Activated T-cell treated with anti-CD3 and anti-CD28 coated beads, Interleukin-2, amount 50 U/mL, for 24 hours (primary cell): Measurements from ENCODE around the gene BRK1.
"Not testable (repeated sequence)": the region's sequence is repeated elsewhere in the genome, so short reads cannot be mapped to it uniquely, and the experiment has no call there.

Source experiments
- DNase-seq: peaks from one replicate; pipeline ENCODE4 v3.0.0-alpha.2; 2020
- H3K27ac Mint-ChIP-seq: 2 replicates; pipeline ENCODE4 v1.8.0; 2020; ENCODE audit warnings: mild to moderate bottlenecking, mixed read lengths
- H3K27me3 Mint-ChIP-seq: 2 replicates; pipeline ENCODE4 v1.8.0; 2020; ENCODE audit warnings: mixed read lengths
- H3K36me3 Mint-ChIP-seq: 2 replicates; pipeline ENCODE4 v1.8.0; 2020; ENCODE audit warnings: low read depth, mixed read lengths
- H3K4me1 Mint-ChIP-seq: 2 replicates; pipeline ENCODE4 v1.8.0; 2020; ENCODE audit warnings: low read depth, mixed read lengths
- H3K4me3 Mint-ChIP-seq: 2 replicates; pipeline ENCODE4 v1.8.0; 2020; ENCODE audit warnings: mild to moderate bottlenecking, moderate library complexity, mixed read lengths
- H3K9me3 Mint-ChIP-seq: 2 replicates; pipeline ENCODE4 v1.8.0; 2020; ENCODE audit warnings: mixed read lengths

Gene BRK1

GRCh38 chr3:10115326-10116137, at the start of gene BRK1:
Gene BRK1 (plus strand): TSS chr3:10115675. CDS start chr3:10115702, 27 bp downstream.
- peaks cover 48% of the 10 kb centered on the region for H3K36me3 Mint-ChIP-seq
- H3K27ac Mint-ChIP-seq: peak within 1 kb of the TSS; percentile 98
- H3K4me1 Mint-ChIP-seq: peaks cover 33% of the 10 kb centered on the region
- H3K27me3 Mint-ChIP-seq: no peaks in the 10 kb centered on the region
- H3K9me3 Mint-ChIP-seq: no peaks in the 10 kb centered on the region
- H3K4me3 Mint-ChIP-seq: peak within 1 kb of the TSS; percentile 98
- peak; percentile 93 for DNase-seq

- H3K27me3 Mint-ChIP-seq, H3K4me3 Mint-ChIP-seq, DNase-seq, H3K4me1 Mint-ChIP-seq, H3K9me3 Mint-ChIP-seq, H3K27ac Mint-ChIP-seq: not testable (repeated sequence)
- peaks cover 86% of the 10 kb centered on the region for H3K36me3 Mint-ChIP-seq
Observed at GRCh38 chr3:10070077-10070476, 45.4 kb upstream of the BRK1 start.

GRCh38 chr3:10074666-10075065, 40.8 kb upstream of the BRK1 start:
- no peaks in the 10 kb centered on the region for H3K27me3 Mint-ChIP-seq

GRCh38 chr3:10081871-10082270, 33.6 kb upstream of the BRK1 start:
- H3K9me3 Mint-ChIP-seq: no peaks in the 10 kb centered on the region
- H3K4me3 Mint-ChIP-seq: no peak overlapping the region
- DNase-seq: no peak
- no peaks in the 10 kb centered on the region for H3K4me1 Mint-ChIP-seq
- H3K27ac Mint-ChIP-seq: no peak overlapping the region
- no peaks in the 10 kb centered on the region for H3K27me3 Mint-ChIP-seq
- H3K36me3 Mint-ChIP-seq: peaks cover 86% of the 10 kb centered on the region

More at GRCh38 chr3:10074666-10075065, 40.8 kb upstream of the BRK1 start:
- H3K4me3 Mint-ChIP-seq: no peak overlapping the region
- H3K9me3 Mint-ChIP-seq: no peaks in the 10 kb centered on the region
- no peak overlapping the region for H3K27ac Mint-ChIP-seq
- DNase-seq: no peak
- H3K36me3 Mint-ChIP-seq: peaks cover 80% of the 10 kb centered on the region
- H3K4me1 Mint-ChIP-seq: peaks cover 4% of the 10 kb centered on the region

GRCh38 chr3:10085738-10086137, 29.7 kb upstream of the BRK1 start:
- Mint-ChIP-seq H3K4me3 (no peak overlapping the region), H3K36me3 (peaks cover 87% of the 10 kb centered on the region), H3K27ac (no peak overlapping the region), H3K27me3 (no peaks in the 10 kb centered on the region), H3K9me3 (no peaks in the 10 kb centered on the region), H3K4me1 (no peaks in the 10 kb centered on the region)
- DNase-seq: no peak

- no peaks in the 10 kb centered on the region for H3K9me3 Mint-ChIP-seq
- H3K36me3 Mint-ChIP-seq: peaks cover 83% of the 10 kb centered on the region
- H3K4me1 Mint-ChIP-seq: no peaks in the 10 kb centered on the region
- DNase-seq: no peak
- H3K4me3 Mint-ChIP-seq: no peak overlapping the region
- no peaks in the 10 kb centered on the region for H3K27me3 Mint-ChIP-seq
- H3K27ac Mint-ChIP-seq: no peak overlapping the region
Observed at GRCh38 chr3:10088256-10088655, 27.2 kb upstream of the BRK1 start.

GRCh38 chr3:10090179-10090578, 25.3 kb upstream of the BRK1 start:
- DNase-seq: no peak
- H3K36me3 Mint-ChIP-seq: peaks cover 87% of the 10 kb centered on the region
- H3K27ac Mint-ChIP-seq: no peak overlapping the region
- no peaks in the 10 kb centered on the region for H3K4me1 Mint-ChIP-seq
- no peak overlapping the region for H3K4me3 Mint-ChIP-seq
- H3K9me3 Mint-ChIP-seq: no peaks in the 10 kb centered on the region
- H3K27me3 Mint-ChIP-seq: no peaks in the 10 kb centered on the region

GRCh38 chr3:10090774-10091173, 24.7 kb upstream of the BRK1 start:
- not testable (repeated sequence) for H3K27me3 Mint-ChIP-seq, H3K4me3 Mint-ChIP-seq, DNase-seq, H3K4me1 Mint-ChIP-seq, H3K9me3 Mint-ChIP-seq, H3K27ac Mint-ChIP-seq
- peaks cover 88% of the 10 kb centered on the region for H3K36me3 Mint-ChIP-seq

GRCh38 chr3:10091387-10091786, 24.1 kb upstream of the BRK1 start:
- not testable (repeated sequence) for DNase-seq, H3K9me3 Mint-ChIP-seq, H3K4me1 Mint-ChIP-seq, H3K4me3 Mint-ChIP-seq, H3K27ac Mint-ChIP-seq, H3K27me3 Mint-ChIP-seq
- peaks cover 88% of the 10 kb centered on the region for H3K36me3 Mint-ChIP-seq

- Mint-ChIP-seq H3K4me1 (no peaks in the 10 kb centered on the region), H3K27ac (no peak overlapping the region), H3K9me3 (no peaks in the 10 kb centered on the region), H3K27me3 (no peaks in the 10 kb centered on the region), H3K4me3 (no peak overlapping the region), H3K36me3 (peaks cover 88% of the 10 kb centered on the region)
- no peak for DNase-seq
Observed at GRCh38 chr3:10093678-10094077, 21.8 kb upstream of the BRK1 start.

GRCh38 chr3:10099041-10099440, 16.4 kb upstream of the BRK1 start:
- Mint-ChIP-seq H3K27me3 (no peaks in the 10 kb centered on the region), H3K27ac (no peak overlapping the region), H3K4me3 (no peak overlapping the region), H3K4me1 (no peaks in the 10 kb centered on the region), H3K36me3 (peaks cover 87% of the 10 kb centered on the region), H3K9me3 (no peaks in the 10 kb centered on the region)
- DNase-seq: no peak

- no peak for DNase-seq
Observed at GRCh38 chr3:10106919-10107318, 8.6 kb upstream of the BRK1 start.

GRCh38 chr3:10108091-10108490, 7.4 kb upstream of the BRK1 start, which contains the start of gene FANCD2OS:
Gene FANCD2OS (minus strand): TSS chr3:10108255. CDS start chr3:10104774, 3,481 bp downstream.
- H3K4me3 Mint-ChIP-seq: no peak within 1 kb of the TSS
- no peaks in the 10 kb centered on the region for H3K9me3 Mint-ChIP-seq
- peaks cover 16% of the 10 kb centered on the region for H3K36me3 Mint-ChIP-seq
- H3K27ac Mint-ChIP-seq: no peak within 1 kb of the TSS
- DNase-seq: no peak
- H3K27me3 Mint-ChIP-seq: no peaks in the 10 kb centered on the region
- H3K4me1 Mint-ChIP-seq: no peaks in the 10 kb centered on the region

More at GRCh38 chr3:10106919-10107318, 8.6 kb upstream of the BRK1 start:
- no peaks in the 10 kb centered on the region for H3K27me3 Mint-ChIP-seq
- H3K27ac Mint-ChIP-seq: no peak overlapping the region
- H3K9me3 Mint-ChIP-seq: no peaks in the 10 kb centered on the region
- no peak overlapping the region for H3K4me3 Mint-ChIP-seq
- H3K36me3 Mint-ChIP-seq: peaks cover 20% of the 10 kb centered on the region
- H3K4me1 Mint-ChIP-seq: no peaks in the 10 kb centered on the region

GRCh38 chr3:10116138-10116460, 624 bp downstream of the BRK1 start:
- DNase-seq: no peak
- Mint-ChIP-seq H3K36me3 (peaks cover 54% of the 10 kb centered on the region), H3K4me3 (peak overlapping the region; percentile 98), H3K9me3 (no peaks in the 10 kb centered on the region), H3K4me1 (peaks cover 39% of the 10 kb centered on the region), H3K27me3 (no peaks in the 10 kb centered on the region), H3K27ac (peak overlapping the region; percentile 98)

GRCh38 chr3:10116928-10117327, 1.5 kb downstream of the BRK1 start:
- H3K9me3 Mint-ChIP-seq: no peaks in the 10 kb centered on the region
- no peaks in the 10 kb centered on the region for H3K27me3 Mint-ChIP-seq
- H3K4me1 Mint-ChIP-seq: peaks cover 42% of the 10 kb centered on the region
- peak overlapping the region; percentile 98 for H3K4me3 Mint-ChIP-seq
- H3K36me3 Mint-ChIP-seq: peaks cover 59% of the 10 kb centered on the region
- DNase-seq: no peak
- H3K27ac Mint-ChIP-seq: peak overlapping the region; percentile 98
